GM13976 (cell line): ENCODE results near the gene CHD1.

Experiments used
- DNase-seq: peaks from one replicate; pipeline ENCODE4 v3.0.0; 2012; ENCODE audit warnings: low spot score
- in situ Hi-C: fragments of 300-500 bp; cut with MboI; formaldehyde crosslinking; loops from one replicate; pipeline ENCODE4 v1.12.0; 2022; ENCODE audit warnings: low sequenced_read_pairs, mixed read lengths, inconsistent platforms; ENCODE audit not compliant: unreplicated experiment
- TF ChIP-seq, protein P1 (sequence below): IDR thresholded peaks from 2 replicates; pipeline ENCODE4 v1.5.1; 2012; ENCODE audit warnings: borderline replicate concordance, mild to moderate bottlenecking; ENCODE audit not compliant: insufficient read depth; ENCODE audit errors: extremely low read depth, missing control alignments, control extremely low read depth

CHD1 gene

DNA sequence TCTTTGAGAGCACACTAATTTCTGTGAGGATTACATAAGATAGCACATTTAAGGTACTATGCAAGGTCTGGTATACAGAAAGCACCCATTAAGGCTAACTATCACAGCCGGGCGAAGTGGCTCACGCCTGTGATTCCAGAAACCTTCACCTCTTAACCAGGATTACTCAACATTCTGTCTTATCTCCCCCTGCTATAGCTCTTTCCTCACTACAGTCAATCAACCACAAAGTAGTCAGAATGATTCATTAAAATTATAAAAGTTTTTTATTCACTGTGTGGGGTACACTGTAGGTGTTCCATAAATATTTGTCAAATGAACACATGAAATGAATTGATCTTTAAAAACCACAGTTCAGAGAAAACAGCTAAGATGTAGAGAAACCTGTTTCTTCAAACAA lies 48.7 kb downstream of the CHD1 start:
- DNase-seq = no peak
- in situ Hi-C loops = no loop called here
- TF ChIP-seq, protein P1, sequence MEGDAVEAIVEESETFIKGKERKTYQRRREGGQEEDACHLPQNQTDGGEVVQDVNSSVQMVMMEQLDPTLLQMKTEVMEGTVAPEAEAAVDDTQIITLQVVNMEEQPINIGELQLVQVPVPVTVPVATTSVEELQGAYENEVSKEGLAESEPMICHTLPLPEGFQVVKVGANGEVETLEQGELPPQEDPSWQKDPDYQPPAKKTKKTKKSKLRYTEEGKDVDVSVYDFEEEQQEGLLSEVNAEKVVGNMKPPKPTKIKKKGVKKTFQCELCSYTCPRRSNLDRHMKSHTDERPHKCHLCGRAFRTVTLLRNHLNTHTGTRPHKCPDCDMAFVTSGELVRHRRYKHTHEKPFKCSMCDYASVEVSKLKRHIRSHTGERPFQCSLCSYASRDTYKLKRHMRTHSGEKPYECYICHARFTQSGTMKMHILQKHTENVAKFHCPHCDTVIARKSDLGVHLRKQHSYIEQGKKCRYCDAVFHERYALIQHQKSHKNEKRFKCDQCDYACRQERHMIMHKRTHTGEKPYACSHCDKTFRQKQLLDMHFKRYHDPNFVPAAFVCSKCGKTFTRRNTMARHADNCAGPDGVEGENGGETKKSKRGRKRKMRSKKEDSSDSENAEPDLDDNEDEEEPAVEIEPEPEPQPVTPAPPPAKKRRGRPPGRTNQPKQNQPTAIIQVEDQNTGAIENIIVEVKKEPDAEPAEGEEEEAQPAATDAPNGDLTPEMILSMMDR = no peak

DNA sequence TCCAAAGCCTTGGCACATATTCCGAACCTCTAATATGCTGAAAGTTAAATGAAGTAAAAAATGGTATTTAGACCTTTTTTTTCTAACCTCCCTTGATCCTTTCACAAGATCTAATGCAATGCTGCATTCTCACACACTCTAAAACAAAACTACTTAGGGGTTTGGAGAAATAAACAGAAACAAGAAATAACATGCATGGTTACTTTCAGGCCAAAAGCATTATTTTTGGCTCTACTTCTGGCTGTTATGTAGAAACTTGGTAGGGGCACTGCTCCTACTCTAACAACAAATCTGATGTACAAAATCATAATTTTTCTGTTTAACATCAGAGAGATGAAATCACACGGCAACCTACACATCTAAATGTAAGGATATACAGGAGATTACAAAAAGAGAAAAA lies 51.2 kb downstream of the CHD1 start:
- in situ Hi-C loops = no loop called here
- TF ChIP-seq, protein P1 = no peak
- no peak for DNase-seq

DNA sequence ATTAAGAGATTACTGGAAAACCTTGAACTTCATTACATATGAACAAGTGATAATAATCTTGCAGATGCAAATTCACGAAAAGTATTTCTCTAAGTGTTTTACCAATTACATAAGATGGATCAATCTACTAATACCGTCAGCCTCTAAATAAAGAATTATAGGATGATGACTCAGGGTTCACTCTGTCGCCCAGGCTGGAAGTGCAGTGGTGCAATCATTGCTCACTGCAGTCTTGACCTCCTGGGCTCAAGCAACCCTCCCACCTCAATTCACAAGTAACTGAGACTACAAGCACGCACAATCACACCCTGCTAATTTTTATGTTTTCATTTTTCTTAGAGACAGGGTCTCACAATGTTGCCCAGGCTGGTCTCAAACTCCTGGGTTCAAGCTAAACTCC lies 56.1 kb downstream of the CHD1 start:
- TF ChIP-seq, protein P1 = no peak
- in situ Hi-C loops = no loop called here
- no peak for DNase-seq

DNA sequence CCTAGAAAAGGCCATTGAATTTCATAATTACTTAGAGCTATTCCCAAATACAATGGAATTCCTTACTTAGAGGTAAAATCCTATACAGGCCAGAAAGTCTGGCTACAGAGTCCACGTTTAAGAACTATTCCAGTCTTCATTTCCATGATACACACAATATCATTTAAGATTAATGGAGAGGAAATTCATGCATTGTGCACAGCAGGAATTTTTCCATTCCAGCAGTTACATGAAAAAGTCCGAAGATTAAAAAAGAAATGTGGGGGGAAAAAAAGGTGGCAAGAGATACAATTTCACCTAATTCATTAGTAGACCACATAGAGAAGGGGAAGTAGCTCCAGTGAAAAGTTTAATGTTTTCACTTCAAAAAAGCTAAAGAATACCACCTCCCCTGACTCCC lies 63.1 kb downstream of the CHD1 start:
- in situ Hi-C loops = no loop called here
- TF ChIP-seq, protein P1 = no peak
- DNase-seq = no peak

DNA sequence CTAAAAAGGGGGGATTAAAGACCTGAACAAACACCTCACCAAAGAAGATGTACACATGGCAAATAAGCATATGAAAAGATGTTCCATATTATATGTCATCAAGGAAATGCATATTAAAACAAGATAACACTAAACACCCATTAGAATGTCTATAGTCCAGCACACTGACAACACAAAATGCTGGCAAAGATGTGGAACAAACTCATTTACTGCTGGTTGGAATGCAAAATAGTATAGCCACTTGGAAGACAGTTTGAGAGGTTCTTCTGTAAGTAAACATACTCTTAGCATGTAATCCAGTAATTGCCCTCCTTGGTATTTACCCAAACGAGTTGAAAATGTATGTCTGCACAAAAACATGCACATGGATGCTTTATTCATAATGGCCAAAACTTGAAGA lies 81.8 kb downstream of the CHD1 start:
- in situ Hi-C loops = no loop called here
- TF ChIP-seq, protein P1 = no peak
- no peak for DNase-seq

DNA sequence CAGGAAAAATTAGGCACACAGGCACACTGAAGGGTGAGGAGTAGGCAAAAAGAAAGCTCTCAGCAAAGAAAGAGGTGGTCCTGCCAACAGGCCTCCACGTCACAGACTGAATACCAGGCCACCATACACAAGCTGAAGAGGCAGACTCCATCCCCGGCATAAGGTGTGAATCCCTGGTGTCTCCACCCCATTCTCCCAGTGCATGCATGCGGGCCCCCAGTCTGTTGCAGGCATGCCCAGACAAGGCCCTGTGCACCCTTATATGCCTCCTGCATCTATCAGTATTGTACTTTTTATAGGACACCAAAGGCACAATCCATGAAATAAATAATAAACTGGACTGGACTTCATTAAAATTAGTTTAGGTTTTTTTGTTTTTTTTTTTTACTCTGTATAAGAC lies 82.3 kb downstream of the CHD1 start:
- in situ Hi-C loops = no loop called here
- TF ChIP-seq, protein P1 = no peak
- DNase-seq = no peak

DNA sequence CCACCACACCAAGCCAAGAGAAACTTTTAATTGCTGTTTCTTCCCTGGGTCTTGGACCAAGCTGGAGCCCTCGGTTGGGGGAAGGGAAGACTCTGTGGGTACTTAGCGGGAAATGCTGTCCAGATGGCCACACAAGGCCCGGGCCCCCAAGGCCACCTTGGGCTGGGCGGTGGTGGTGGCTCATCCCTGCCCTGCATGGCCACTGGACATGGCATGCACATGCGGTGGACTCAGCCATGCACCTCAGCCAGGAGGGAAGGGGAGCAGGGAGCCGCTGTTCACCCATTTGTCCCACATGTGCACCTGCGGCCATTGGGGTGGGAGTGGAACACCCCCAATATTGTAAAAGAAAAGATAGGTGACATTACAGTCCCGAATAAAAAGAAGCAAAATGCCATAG lies 82.9 kb downstream of the CHD1 start:
- TF ChIP-seq, protein P1 = no peak
- in situ Hi-C loops = no loop called here
- no peak for DNase-seq
